Vagina (tissue), 2 donors: Measurements from ENCODE around the gene OVOL1. TPM values are rescaled to one million over a fixed set of nuclear protein-coding genes. Genes with fewer than 3 reads are reported as not detected.

Source experiments
- DNase-seq, 2 donors: peaks; one replicate each; pipeline ENCODE4 v3.0.0-alpha.2; 2017; ENCODE audit errors: extremely low spot score in 2 of 2
- H3K27ac ChIP-seq: fragments of 200-600 bp; sonication (generic); one replicate; pipeline ENCODE4 v1.5.1; 2019
- H3K27me3 ChIP-seq: fragments of 200-600 bp; sonication (generic); one replicate; pipeline ENCODE4 v1.5.1; 2019
- H3K36me3 ChIP-seq, 2 donors: fragments of 200-600 bp; sonication (generic); one replicate each; pipeline ENCODE4 v1.5.1; 2017 to 2019
- H3K4me1 ChIP-seq: fragments of 200-600 bp; sonication (generic); one replicate; pipeline ENCODE4 v1.5.1; 2019
- H3K4me3 ChIP-seq, 2 donors: fragments of 200-600 bp; sonication (generic); 1 replicate in 1 of 2; 2 replicates in 1 of 2; pipeline ENCODE4 v1.5.1; 2016 to 2019
- H3K9me3 ChIP-seq: fragments of 200-600 bp; sonication (generic); one replicate; pipeline ENCODE4 v1.5.1; 2019
- CTCF ChIP-seq, 3 experiments: fragments of 450-650 bp in 2 of 3; fragments of 200-600 bp in 1 of 3; sonication (generic) in 1 of 3; IDR thresholded peaks; one replicate each; pipeline ENCODE4 v1.5.1; 2017 to 2019; ENCODE audit warnings: antibody characterized with exemption in 3 of 3, mild to moderate bottlenecking in 2 of 3, moderate library complexity in 2 of 3
- POLR2A ChIP-seq, 2 donors: fragments of 450-650 bp; IDR thresholded peaks; one replicate each; pipeline ENCODE4 v1.6.1; 2017; ENCODE audit warnings: antibody characterized with exemption in 2 of 2, mild to moderate bottlenecking in 2 of 2, moderate library complexity in 2 of 2
- POLR2AphosphoS5 ChIP-seq, 2 donors: sonication (generic); formaldehyde crosslinking; IDR thresholded peaks; one replicate each; pipeline ENCODE4 v1.9.0; 2017; ENCODE audit warnings: antibody characterized with exemption in 2 of 2, mild to moderate bottlenecking in 2 of 2, low read depth in 1 of 2; ENCODE audit not compliant: insufficient read depth in 1 of 2
- intact Hi-C: fragments of 100-400 bp; cut with DNase I; formaldehyde crosslinking; loops from one replicate; pipeline ENCODE4 v1.15.1; 2023
- total RNA-seq: library from RNA; depleted of rRNA; stranded (reverse); fragments of >200 nt; gene quantifications from one replicate; pipeline ENCODE4 v1.2.3, GENCODE V29; 2016

Gene OVOL1
- total RNA-seq, 1 donor from 2014 or later: 17.4 TPM

GRCh38 chr11:65779919-65780769, 6.7 kb upstream of the OVOL1 start:
- peaks cover 34% of the 10 kb centered on the region for H3K4me1 ChIP-seq
- no peaks in the 10 kb centered on the region for H3K9me3 ChIP-seq
- H3K27me3 ChIP-seq: no peaks in the 10 kb centered on the region
- TF ChIP-seq CTCF (IDR thresholded peaks at IDR 0.05): peak; percentile 31 to 75 (median 36)
- no peak for TF ChIP-seq POLR2AphosphoS5 (IDR thresholded peaks at IDR 0.05; ENCODE audit: insufficient read depth in 1 of 2, low read depth in 1 of 2)
- DNase-seq: peak; percentile 87 to 95
- H3K4me3 ChIP-seq: peak overlapping the region; percentile 79 to 99
- peaks cover 0 to 20% of the 10 kb centered on the region in 2 donors for H3K36me3 ChIP-seq
- H3K27ac ChIP-seq: peak overlapping the region; percentile 76
- intact Hi-C loops: loop anchor here (5.0 kb wide), 2 partner anchors 37 to 68 kb away; partner anchors contain the start of gene KAT5

- Histone ChIP-seq H3K27me3 (peaks cover 2% of the 10 kb centered on the region), H3K4me3 (peak within 1 kb of the TSS; percentile 79 to 99), H3K27ac (peak within 1 kb of the TSS; percentile 76), H3K9me3 (no peaks in the 10 kb centered on the region), H3K4me1 (peaks cover 37% of the 10 kb centered on the region), H3K36me3 (peaks cover 0 to 20% of the 10 kb centered on the region in 2 donors)
- no peak for TF ChIP-seq CTCF (IDR thresholded peaks at IDR 0.05)
- peak in 1 of 2 donors; percentile 12 for TF ChIP-seq POLR2A (IDR thresholded peaks at IDR 0.05)
- DNase-seq: peak; percentile 67 to 82
- intact Hi-C loops: loop anchor here (5.0 kb wide), 2 partner anchors 37 to 68 kb away; partner anchors contain the start of gene KAT5
These were observed 6.1 kb upstream of the OVOL1 start, which contains the start of gene AP5B1 for GRCh38 chr11:65780770-65781151. Gene AP5B1 (minus strand): TSS chr11:65780976. CDS start chr11:65780591, 385 bp downstream.

- peak; percentile 75 to 93 for DNase-seq
- peaks cover 0 to 20% of the 10 kb centered on the region in 2 donors for H3K36me3 ChIP-seq
These were observed 5.5 kb upstream of the OVOL1 start for GRCh38 chr11:65781152-65781961.

More at GRCh38 chr11:65781152-65781961, 5.5 kb upstream of the OVOL1 start:
- Histone ChIP-seq H3K27me3 (peaks cover 8% of the 10 kb centered on the region), H3K4me3 (peak overlapping the region; percentile 79 to 99), H3K27ac (peak overlapping the region; percentile 70), H3K4me1 (peaks cover 43% of the 10 kb centered on the region), H3K9me3 (no peaks in the 10 kb centered on the region)
- no peak for TF ChIP-seq POLR2AphosphoS5 (IDR thresholded peaks at IDR 0.05; ENCODE audit: insufficient read depth in 1 of 2, low read depth in 1 of 2)
- TF ChIP-seq POLR2A (IDR thresholded peaks at IDR 0.05): no peak
- TF ChIP-seq CTCF (IDR thresholded peaks at IDR 0.05): peak in 1 of 3 experiments; percentile 6
- intact Hi-C loops: loop anchor here (5.0 kb wide), 2 partner anchors 36 to 69 kb away; partner anchors contain the start of gene KAT5
